ENCODE measurements around the gene MTAP.

DNA sequence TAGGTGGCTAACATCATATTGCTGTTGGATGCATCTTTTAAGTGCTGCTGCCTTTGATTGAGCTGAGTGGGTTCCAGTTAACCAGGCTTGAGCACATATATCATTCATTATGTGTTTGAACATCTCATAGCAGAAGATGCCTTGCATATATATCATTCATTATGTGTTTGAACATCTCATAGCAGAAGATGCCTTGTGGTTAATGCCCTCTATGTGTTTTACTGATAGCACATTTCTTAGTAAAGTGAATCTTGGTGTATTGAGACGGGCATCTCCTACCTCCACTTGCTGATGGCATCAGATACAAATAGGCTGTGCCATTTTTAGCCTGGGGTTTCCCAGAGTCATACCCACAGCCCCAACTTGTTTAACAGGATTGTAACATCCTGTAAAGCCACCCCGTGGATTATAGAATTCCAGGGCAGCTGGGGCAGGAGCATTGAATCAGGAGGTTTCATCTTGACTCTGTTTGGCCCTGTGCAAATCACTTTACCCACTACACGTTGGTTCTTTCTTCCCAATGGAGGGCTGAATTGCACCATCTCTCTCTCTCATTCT lies 26.5 kb downstream of the MTAP start:
- TF ChIP-seq, protein P1, sequence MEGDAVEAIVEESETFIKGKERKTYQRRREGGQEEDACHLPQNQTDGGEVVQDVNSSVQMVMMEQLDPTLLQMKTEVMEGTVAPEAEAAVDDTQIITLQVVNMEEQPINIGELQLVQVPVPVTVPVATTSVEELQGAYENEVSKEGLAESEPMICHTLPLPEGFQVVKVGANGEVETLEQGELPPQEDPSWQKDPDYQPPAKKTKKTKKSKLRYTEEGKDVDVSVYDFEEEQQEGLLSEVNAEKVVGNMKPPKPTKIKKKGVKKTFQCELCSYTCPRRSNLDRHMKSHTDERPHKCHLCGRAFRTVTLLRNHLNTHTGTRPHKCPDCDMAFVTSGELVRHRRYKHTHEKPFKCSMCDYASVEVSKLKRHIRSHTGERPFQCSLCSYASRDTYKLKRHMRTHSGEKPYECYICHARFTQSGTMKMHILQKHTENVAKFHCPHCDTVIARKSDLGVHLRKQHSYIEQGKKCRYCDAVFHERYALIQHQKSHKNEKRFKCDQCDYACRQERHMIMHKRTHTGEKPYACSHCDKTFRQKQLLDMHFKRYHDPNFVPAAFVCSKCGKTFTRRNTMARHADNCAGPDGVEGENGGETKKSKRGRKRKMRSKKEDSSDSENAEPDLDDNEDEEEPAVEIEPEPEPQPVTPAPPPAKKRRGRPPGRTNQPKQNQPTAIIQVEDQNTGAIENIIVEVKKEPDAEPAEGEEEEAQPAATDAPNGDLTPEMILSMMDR (IDR thresholded peaks at IDR 0.05), result no peak
- TF ChIP-seq POLR2A (IDR thresholded peaks at IDR 0.05), result no peak

Data from body of pancreas (tissue), 4 donors.